K562 (cell line): ENCODE results near the gene RPS27. TPM values are rescaled to one million over a fixed set of nuclear protein-coding genes. Genes with fewer than 3 reads are reported as not detected.

ENCODE experiments used
- BCL6 ChIP-seq: fragments of 250-450 bp; sonication (Bioruptor Pico); IDR thresholded peaks from 2 replicates; pipeline ENCODE4 v1.4.0; 2020
- CBFA2T3 ChIP-seq: fragments of 450-650 bp; IDR thresholded peaks from 2 replicates; pipeline ENCODE4 v1.6.1; 2017
- CC2D1A ChIP-seq: fragments of 450-650 bp; IDR thresholded peaks from 2 replicates; pipeline ENCODE4 v1.6.1; 2017; ENCODE audit warnings: mild to moderate bottlenecking
- CTBP1 ChIP-seq: fragments of 450-650 bp; IDR thresholded peaks from 2 replicates; pipeline ENCODE4 v1.6.1; 2016; ENCODE audit warnings: borderline replicate concordance
- DMBX1 ChIP-seq: fragments of 250-450 bp; sonication (Bioruptor Pico); IDR thresholded peaks from 2 replicates; pipeline ENCODE4 v1.8.0; 2022; ENCODE audit warnings: inconsistent platforms, mild to moderate bottlenecking, moderate library complexity, borderline replicate concordance
- FOSL1 ChIP-seq: fragments of 200-800 bp; sonication (Bioruptor generic); conservative IDR thresholded peaks from 2 replicates; pipeline ENCODE4 v1.6.1; 2016; ENCODE audit warnings: missing genetic modification characterization, missing compliant biosample characterization
- KDM4B ChIP-seq, 2 experiments: fragments of 450-650 bp in 1 of 2; sonication (generic) in 1 of 2; IDR thresholded peaks; 2 replicates each; pipeline ENCODE4 v1.6.1; 2016 to 2017; ENCODE audit warnings: borderline replicate concordance in 2 of 2, antibody characterized with exemption in 1 of 2, low read depth in 1 of 2, mild to moderate bottlenecking in 1 of 2
- LARP7 ChIP-seq: fragments of 450-650 bp; IDR thresholded peaks from 2 replicates; pipeline ENCODE4 v1.6.1; 2016
- MTF1 ChIP-seq: fragments of 250-450 bp; sonication (Bioruptor Pico); IDR thresholded peaks from 2 replicates; pipeline ENCODE4 v1.9.0; 2021; ENCODE audit warnings: moderate library complexity, mild to moderate bottlenecking, inconsistent platforms, borderline replicate concordance
- MXI1 ChIP-seq: IDR thresholded peaks from 2 replicates; pipeline ENCODE4 v1.6.1; 2011; ENCODE audit warnings: low read depth, mild to moderate bottlenecking, improper control_type of control experiment, low read length
- NEUROD1 ChIP-seq: fragments of 150-350 bp; IDR thresholded peaks from 2 replicates; pipeline ENCODE4 v1.6.1; 2014; ENCODE audit warnings: borderline replicate concordance, low read length, low read depth; ENCODE audit not compliant: partially characterized antibody
- NR1H2 ChIP-seq: sonication (generic); formaldehyde crosslinking; IDR thresholded peaks from 2 replicates; pipeline ENCODE4 v1.4.0; 2020; ENCODE audit warnings: mild to moderate bottlenecking, missing genetic modification reagents
- PHB2 ChIP-seq: fragments of 450-650 bp; IDR thresholded peaks from 2 replicates; pipeline ENCODE4 v1.6.1; 2017; ENCODE audit warnings: low read depth
- SAP30 ChIP-seq: fragments of 200-600 bp; sonication (generic); IDR thresholded peaks from 2 replicates; pipeline ENCODE4 v1.6.1; 2012; ENCODE audit warnings: borderline replicate concordance, low read depth, mild to moderate bottlenecking, moderate library complexity, low read length, control low read depth, inconsistent platforms; ENCODE audit not compliant: insufficient read depth, poor library complexity, severe bottlenecking
- SIN3A ChIP-seq, 2 experiments: fragments of 150-350 bp in 1 of 2; IDR thresholded peaks; 2 replicates each; pipeline ENCODE4 v1.6.1; 2011 to 2016; ENCODE audit warnings: borderline replicate concordance in 2 of 2, low read depth in 2 of 2, low read length in 2 of 2, mild to moderate bottlenecking in 2 of 2, moderate library complexity in 2 of 2; ENCODE audit not compliant: control insufficient read depth in 1 of 2
- SNRNP70 ChIP-seq: fragments of 200-400 bp; formaldehyde crosslinking; optimal IDR thresholded peaks from 2 replicates; pipeline ENCODE3; 2017; ENCODE audit warnings: low read depth, low read length
- SRSF3 ChIP-seq: fragments of 200-400 bp; formaldehyde crosslinking; IDR thresholded peaks from 2 replicates; pipeline ENCODE4 v1.6.1; 2016; ENCODE audit warnings: mild to moderate bottlenecking, low read length, moderate library complexity; ENCODE audit not compliant: insufficient read depth
- TAF15 ChIP-seq: fragments of 200-400 bp; formaldehyde crosslinking; IDR thresholded peaks from 2 replicates; pipeline ENCODE4 v1.6.1; 2017; ENCODE audit warnings: mild to moderate bottlenecking, low read depth, low read length, moderate library complexity
- TBL1XR1 ChIP-seq, 2 experiments: IDR thresholded peaks; 2 replicates each; pipeline ENCODE4 v1.6.1; 2012; ENCODE audit warnings: improper control_type of control experiment in 2 of 2, low read length in 2 of 2, mild to moderate bottlenecking in 1 of 2
- ZNF232 ChIP-seq: sonication (generic); formaldehyde crosslinking; IDR thresholded peaks from 2 replicates; pipeline ENCODE4 v1.8.0; 2022; ENCODE audit warnings: mild to moderate bottlenecking, missing genetic modification reagents
- ZNF239 ChIP-seq: fragments of 250-450 bp; sonication (Bioruptor Pico); IDR thresholded peaks from 2 replicates; pipeline ENCODE4 v1.4.0; 2020; ENCODE audit warnings: mild to moderate bottlenecking
- ZNF347 ChIP-seq: fragments of 450-650 bp; formaldehyde crosslinking; IDR thresholded peaks from 2 replicates; pipeline ENCODE4 v1.4.0; 2020; ENCODE audit warnings: low read depth, mild to moderate bottlenecking, moderate library complexity
- ZNF507 ChIP-seq: conservative IDR thresholded peaks from 2 replicates; pipeline ENCODE4 v1.6.1; 2017; ENCODE audit warnings: missing genetic modification characterization, missing compliant biosample characterization
- ZNF717 ChIP-seq: fragments of 250-450 bp; sonication (Bioruptor Pico); IDR thresholded peaks from 2 replicates; pipeline ENCODE4 v1.5.0; 2021
- ZNF75A ChIP-seq: fragments of 450-650 bp; formaldehyde crosslinking; IDR thresholded peaks from 2 replicates; pipeline ENCODE4 v1.4.0; 2020; ENCODE audit warnings: mild to moderate bottlenecking
- ZNF780A ChIP-seq: fragments of 250-450 bp; sonication (Bioruptor Pico); IDR thresholded peaks from 2 replicates; pipeline ENCODE4 v1.5.0; 2021; ENCODE audit warnings: mild to moderate bottlenecking
- polyA plus RNA-seq, 8 experiments: library from polyadenylated mRNA; depleted of rRNA in 4 of 8; stranded (reverse) in 5 of 8; unstranded in 3 of 8; fragments of >200 nt; fragmentation: Nextera tagmentation in 2 of 8; fragmentation: Illumina TruSeq in 1 of 8; extraction: Ambion mirVana in 2 of 8; extraction: Trizol in 1 of 8; gene quantifications; 2 replicates each; pipeline versions ENCODE4 v1.2.1 to v1.2.3, GENCODE V29; 2011 to 2014; ENCODE audit warnings: inconsistent platforms in 1 of 8, missing spikeins in 1 of 8
- total RNA-seq, 7 experiments: library from RNA; depleted of rRNA in 6 of 7; stranded (reverse); fragments of >200 nt in 6 of 7; fragmentation: Illumina TruSeq in 2 of 7; extraction: Trizol in 2 of 7; gene quantifications; 2 replicates each; pipeline versions ENCODE4 v1.2.1 to v1.2.3, GENCODE V29; 2011 to 2021; ENCODE audit warnings: low replicate concordance in 1 of 7
- TF ChIP-seq, protein P1 (sequence below): fragments of 250-450 bp; sonication (Bioruptor Pico); IDR thresholded peaks from 2 replicates; pipeline ENCODE4 v1.4.0; 2020; ENCODE audit warnings: mild to moderate bottlenecking
- TF ChIP-seq, protein P2 (sequence below): fragments of 250-450 bp; sonication (Bioruptor Pico); IDR thresholded peaks from 2 replicates; pipeline ENCODE4 v1.9.0; 2021; ENCODE audit warnings: mild to moderate bottlenecking

The RPS27 gene
- total and polyA plus RNA-seq, 9 of the 15 experiments (the other 6 are each of a cell fraction or from before 2014, with no cell fraction given): 2,091 to 9,377 (median 6,706) TPM

DNA sequence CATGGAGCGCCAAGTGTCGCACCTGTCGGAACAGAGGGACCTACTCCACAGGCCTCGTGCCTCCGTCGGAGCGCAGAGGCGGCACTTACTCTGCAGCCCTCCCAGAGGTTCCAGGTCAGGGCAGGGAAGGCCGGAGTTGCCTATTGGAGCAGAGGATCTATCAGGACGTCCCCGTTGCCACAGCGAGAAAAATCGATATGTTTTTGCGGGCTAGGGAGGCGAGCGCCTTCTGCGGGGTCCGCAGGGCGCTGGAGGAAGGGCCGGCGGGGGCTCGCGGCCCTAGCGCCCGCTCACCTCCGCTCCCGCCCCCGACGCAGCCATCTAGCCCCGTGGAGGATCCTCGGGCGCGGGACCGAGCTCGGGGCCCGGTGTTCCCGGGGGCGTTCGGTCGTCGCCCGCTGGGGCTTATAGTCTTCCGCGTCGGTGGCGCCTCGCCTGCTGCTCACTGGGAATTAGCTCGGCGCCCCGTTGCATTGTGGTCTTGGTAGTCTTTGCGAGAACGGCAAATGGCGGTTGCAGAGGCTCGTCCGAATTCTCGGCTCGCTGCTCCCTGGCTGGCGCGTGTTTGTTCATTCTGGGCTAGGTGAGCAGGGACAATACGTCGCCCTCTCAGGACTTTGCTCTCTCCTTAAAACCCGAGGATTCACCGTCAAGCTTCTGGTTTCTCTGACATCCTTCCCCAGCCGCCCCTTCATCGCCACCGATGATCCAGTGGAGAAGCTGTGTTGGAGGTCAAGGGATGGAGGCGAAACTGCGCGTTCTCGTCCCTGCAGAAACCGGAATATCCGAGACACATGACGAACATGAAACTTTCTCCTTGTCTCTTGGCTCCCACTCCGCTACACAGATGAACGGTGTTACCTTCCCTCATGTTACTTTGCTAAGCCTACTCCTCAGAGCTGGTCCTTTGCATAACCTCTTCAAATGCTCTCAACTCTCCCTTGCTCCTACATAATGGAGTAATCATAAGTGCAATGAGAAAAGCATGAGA, 13.0 kb upstream of the RPS27 start, which contains the start of gene JTB (continued):
- TF ChIP-seq TAF15 (no peak), PHB2 (no peak), CBFA2T3 (no peak), TBL1XR1 (IDR thresholded peaks at IDR 0.05; ENCODE audit: low read length in 2 of 2) (no peak), NR1H2 (CRISPR knock-in tag) (no peak; the same call in 1 of the 2 replicates), ZNF507 (tag) (no peak), CTBP1 (0 out of 2 replicates have a peak, but pooled peaks have one; percentile 3), SAP30 (peak; percentile 47), SRSF3 (no peak), FOSL1 (tag) (no peak), ZNF75A (no peak), SNRNP70 (no peak), ZNF780A (CRISPR knock-in tag) (no peak), ZNF239 (CRISPR knock-in tag) (no peak), ZNF232 (no peak), ZNF717 (no peak), CC2D1A (no peak), MTF1 (no peak), KDM4B (IDR thresholded peaks at IDR 0.05; ENCODE audit: borderline replicate concordance in 2 of 2, low read depth in 1 of 2) (no peak), BCL6 (CRISPR knock-in tag) (no peak), NEUROD1 (no peak), MXI1 (no peak), LARP7 (no peak), ZNF347 (CRISPR knock-in tag) (no peak), SIN3A (IDR thresholded peaks at IDR 0.05; ENCODE audit: borderline replicate concordance in 2 of 2, control insufficient read depth in 1 of 2, low read depth in 2 of 2, low read length in 2 of 2) (peak; percentile 61 to 75; a peak in 3 of 4 replicates), DMBX1 (CRISPR knock-in tag) (peak; percentile 15; the same call in 1 of the 2 replicates)
- TF ChIP-seq, protein P1, sequence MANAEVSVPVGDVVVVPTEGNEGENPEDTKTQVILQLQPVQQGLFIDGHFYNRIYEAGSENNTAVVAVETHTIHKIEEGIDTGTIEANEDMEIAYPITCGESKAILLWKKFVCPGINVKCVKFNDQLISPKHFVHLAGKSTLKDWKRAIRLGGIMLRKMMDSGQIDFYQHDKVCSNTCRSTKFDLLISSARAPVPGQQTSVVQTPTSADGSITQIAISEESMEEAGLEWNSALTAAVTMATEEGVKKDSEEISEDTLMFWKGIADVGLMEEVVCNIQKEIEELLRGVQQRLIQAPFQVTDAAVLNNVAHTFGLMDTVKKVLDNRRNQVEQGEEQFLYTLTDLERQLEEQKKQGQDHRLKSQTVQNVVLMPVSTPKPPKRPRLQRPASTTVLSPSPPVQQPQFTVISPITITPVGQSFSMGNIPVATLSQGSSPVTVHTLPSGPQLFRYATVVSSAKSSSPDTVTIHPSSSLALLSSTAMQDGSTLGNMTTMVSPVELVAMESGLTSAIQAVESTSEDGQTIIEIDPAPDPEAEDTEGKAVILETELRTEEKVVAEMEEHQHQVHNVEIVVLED (CRISPR knock-in tag): peak; percentile 36; the same call in 1 of the 2 replicates
- TF ChIP-seq, protein P2, sequence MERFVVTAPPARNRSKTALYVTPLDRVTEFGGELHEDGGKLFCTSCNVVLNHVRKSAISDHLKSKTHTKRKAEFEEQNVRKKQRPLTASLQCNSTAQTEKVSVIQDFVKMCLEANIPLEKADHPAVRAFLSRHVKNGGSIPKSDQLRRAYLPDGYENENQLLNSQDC (CRISPR knock-in tag): no peak
